ENCODE measurements around the gene MIGA2.
A peak's percentile ranks its signal among the peaks of the same experiment; 100 is the strongest.
"Not testable (repeated sequence)": the region's sequence is repeated elsewhere in the genome, so short reads cannot be mapped to it uniquely, and the experiment has no call there.

MIGA2 gene

GRCh38 chr9:129027685-129028191 is 8.7 kb upstream of the MIGA2 start:
- TF ChIP-seq, protein P1, sequence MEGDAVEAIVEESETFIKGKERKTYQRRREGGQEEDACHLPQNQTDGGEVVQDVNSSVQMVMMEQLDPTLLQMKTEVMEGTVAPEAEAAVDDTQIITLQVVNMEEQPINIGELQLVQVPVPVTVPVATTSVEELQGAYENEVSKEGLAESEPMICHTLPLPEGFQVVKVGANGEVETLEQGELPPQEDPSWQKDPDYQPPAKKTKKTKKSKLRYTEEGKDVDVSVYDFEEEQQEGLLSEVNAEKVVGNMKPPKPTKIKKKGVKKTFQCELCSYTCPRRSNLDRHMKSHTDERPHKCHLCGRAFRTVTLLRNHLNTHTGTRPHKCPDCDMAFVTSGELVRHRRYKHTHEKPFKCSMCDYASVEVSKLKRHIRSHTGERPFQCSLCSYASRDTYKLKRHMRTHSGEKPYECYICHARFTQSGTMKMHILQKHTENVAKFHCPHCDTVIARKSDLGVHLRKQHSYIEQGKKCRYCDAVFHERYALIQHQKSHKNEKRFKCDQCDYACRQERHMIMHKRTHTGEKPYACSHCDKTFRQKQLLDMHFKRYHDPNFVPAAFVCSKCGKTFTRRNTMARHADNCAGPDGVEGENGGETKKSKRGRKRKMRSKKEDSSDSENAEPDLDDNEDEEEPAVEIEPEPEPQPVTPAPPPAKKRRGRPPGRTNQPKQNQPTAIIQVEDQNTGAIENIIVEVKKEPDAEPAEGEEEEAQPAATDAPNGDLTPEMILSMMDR (IDR thresholded peaks at IDR 0.05; ENCODE audit: low read depth, low read length), result no peak
- in situ Hi-C loops (cut with HindIII; ENCODE audit: low sequenced_read_pairs), result no loop called here
- H3K4me3 ChIP-seq (ENCODE audit: low read depth, low read length), result peak overlapping the region; percentile 69
- DNase-seq (ENCODE audit: low read depth, low spot score), result no peak

DNA sequence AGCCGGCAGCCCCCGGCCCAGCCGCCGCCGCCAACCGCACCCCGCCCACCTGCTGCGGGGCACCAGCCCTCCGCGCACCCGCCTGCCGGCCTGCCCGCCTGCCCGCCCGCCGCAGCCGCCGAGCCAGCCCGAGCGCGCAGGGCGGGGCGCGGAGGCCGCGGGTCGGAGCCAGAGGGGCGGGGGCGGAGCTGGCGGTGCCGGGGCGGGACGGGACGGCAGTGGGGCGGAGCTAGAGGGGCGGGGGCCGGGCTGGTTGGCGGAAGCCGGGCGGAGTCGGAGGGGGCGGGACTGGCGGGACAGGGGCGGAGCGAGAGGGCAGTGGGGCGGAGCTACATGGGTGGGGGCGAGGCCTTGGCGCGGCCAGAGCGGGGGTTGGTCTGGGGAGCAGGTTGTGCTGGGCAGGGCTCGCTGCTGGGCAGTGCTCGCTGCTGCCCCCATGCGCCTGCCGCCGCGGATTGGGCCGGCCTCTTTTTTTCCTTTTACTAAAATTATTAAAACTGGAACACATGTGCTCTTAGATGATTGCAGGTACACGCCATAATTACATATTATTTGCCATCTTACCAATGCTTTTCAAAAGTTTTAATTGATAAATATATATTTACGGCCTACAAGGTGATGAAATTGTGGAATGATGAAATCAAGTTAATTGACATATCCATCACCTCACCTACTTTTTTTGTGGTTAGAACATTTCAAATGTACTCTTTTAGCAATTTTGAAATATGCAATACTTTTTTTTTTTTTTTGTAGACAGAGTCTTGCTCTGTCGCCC is 8.0 kb upstream of the MIGA2 start, which contains the start of gene SH3GLB2:
Gene SH3GLB2, minus strand, starts transcription at position 140 of the 775 bp plus-strand sequence. CDS start 177 bp downstream, outside the sequence.
- peak within 1 kb of the TSS; percentile 69 for H3K4me3 ChIP-seq (ENCODE audit: low read depth, low read length)
- TF ChIP-seq, protein P1 (IDR thresholded peaks at IDR 0.05; ENCODE audit: low read depth, low read length), result peak; percentile 89
- in situ Hi-C loops (cut with HindIII; ENCODE audit: low sequenced_read_pairs), result no loop called here
- DNase-seq (ENCODE audit: low read depth, low spot score), result peak; percentile 94

GRCh38 chr9:129030191-129030590 is 6.2 kb upstream of the MIGA2 start:
- in situ Hi-C loops (cut with HindIII; ENCODE audit: low sequenced_read_pairs), result no loop called here
- TF ChIP-seq, protein P1 (IDR thresholded peaks at IDR 0.05; ENCODE audit: low read depth, low read length), result no peak
- no peak for DNase-seq (ENCODE audit: low read depth, low spot score)
- H3K4me3 ChIP-seq (ENCODE audit: low read depth, low read length), result no peak overlapping the region

- no peak overlapping the region for H3K4me3 ChIP-seq (ENCODE audit: low read depth, low read length)
- no peak for DNase-seq (ENCODE audit: low read depth, low spot score)
- in situ Hi-C loops (cut with HindIII; ENCODE audit: low sequenced_read_pairs), result no loop called here
- TF ChIP-seq, protein P1 (IDR thresholded peaks at IDR 0.05; ENCODE audit: low read depth, low read length), result no peak
These were observed 4.9 kb upstream of the MIGA2 start for GRCh38 chr9:129031514-129031913.

DNA sequence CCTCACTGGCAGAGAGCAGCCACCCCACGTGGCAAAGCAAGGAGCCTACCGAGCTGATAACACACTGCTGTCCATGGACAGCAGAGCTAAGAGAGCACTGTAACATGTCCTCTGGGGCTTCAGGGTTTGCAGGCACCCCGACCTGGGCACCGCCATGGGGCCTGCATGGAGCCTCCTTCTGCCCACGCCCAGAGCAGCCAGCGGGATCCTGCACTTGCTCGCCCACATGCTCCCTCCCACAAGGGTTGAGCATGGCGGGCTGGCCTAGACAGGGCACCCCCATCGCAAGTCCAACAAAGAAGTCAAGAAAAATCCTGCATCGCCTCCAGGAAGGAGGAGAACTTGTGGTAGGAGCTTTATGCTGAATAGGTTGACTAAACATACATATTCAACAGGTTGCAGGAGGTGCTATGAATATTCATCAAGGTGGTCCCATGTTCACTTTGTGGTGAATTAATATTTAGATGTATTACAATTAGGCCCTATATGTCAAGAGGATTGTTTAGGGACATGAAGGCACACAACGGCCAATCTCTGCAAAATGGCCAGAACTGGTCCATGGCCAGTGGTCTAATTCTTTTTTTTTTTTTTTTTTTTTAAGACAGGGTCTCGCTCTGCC is 3.8 kb upstream of the MIGA2 start:
- H3K4me3 ChIP-seq (ENCODE audit: low read depth, low read length), result no peak overlapping the region
- in situ Hi-C loops (cut with HindIII; ENCODE audit: low sequenced_read_pairs), result no loop called here
- no peak for DNase-seq (ENCODE audit: low read depth, low spot score)
- TF ChIP-seq, protein P1 (IDR thresholded peaks at IDR 0.05; ENCODE audit: low read depth, low read length), result no peak

DNA sequence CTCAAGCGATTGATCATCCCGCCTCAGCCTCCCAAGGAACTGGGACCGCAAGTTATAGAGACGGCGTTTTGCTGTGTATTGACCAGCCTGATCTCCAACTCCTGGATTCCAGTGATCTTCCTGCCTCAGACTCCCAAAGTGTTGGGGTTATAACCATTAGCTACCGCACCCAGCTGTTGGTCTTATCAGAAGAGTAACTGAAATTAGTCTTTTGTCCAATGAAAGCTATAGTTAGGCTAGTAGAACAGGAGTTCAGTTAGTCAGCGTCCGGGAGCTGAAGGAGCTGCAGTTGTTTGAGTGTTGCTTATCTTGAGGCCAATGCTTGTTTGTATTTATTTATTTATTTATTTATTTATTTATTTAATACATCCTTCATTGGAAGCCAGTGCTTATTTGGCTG is 3.2 kb upstream of the MIGA2 start:
- TF ChIP-seq, protein P1 (IDR thresholded peaks at IDR 0.05; ENCODE audit: low read depth, low read length), result no peak
- no peak for DNase-seq (ENCODE audit: low read depth, low spot score)
- in situ Hi-C loops (cut with HindIII; ENCODE audit: low sequenced_read_pairs), result no loop called here
- H3K4me3 ChIP-seq (ENCODE audit: low read depth, low read length), result no peak overlapping the region

GRCh38 chr9:129035838-129036237 is 588 bp upstream of the MIGA2 start:
- DNase-seq (ENCODE audit: low read depth, low spot score); in situ Hi-C loops (cut with HindIII; ENCODE audit: low sequenced_read_pairs): not testable (repeated sequence)
- peak overlapping the region; percentile 36 for H3K4me3 ChIP-seq (ENCODE audit: low read depth, low read length)

Measured in astrocyte of the spinal cord (primary cell).